GM12878 (cell line): ENCODE data around the gene LTC4S. TPM values are rescaled to one million over a fixed set of nuclear protein-coding genes. Genes with fewer than 3 reads are reported as not detected.

Experiments used
- ATAC-seq: fragments of 200-7000 bp; cut with Tn5 transposase; 3 replicates; pipeline ENCODE4 v1.9.1; 2020; ENCODE audit warnings: mild to moderate bottlenecking, moderate library complexity
- BruUV-seq: library from RNA; stranded (reverse); fragments of 400-500 nt; replicated peaks from 2 replicates; lab custom pipeline; 2021; lab: Mats Ljungman, UMichigan
- CTCF ChIA-PET: fragments of 300-600 bp; sonication (Branson Sonifier 250); formaldehyde crosslinking; extraction: SDS; loops from one replicate; lab custom pipeline; 2021; ENCODE audit warnings: inconsistent platforms; lab: Yijun Ruan, JAX
- POLR2A ChIA-PET: fragments of 350-600 bp; formaldehyde crosslinking; extraction: SDS; loops from one replicate; lab custom pipeline; 2021; ENCODE audit warnings: inconsistent platforms; lab: Charles Lee
- RAD21 ChIA-PET: fragments of 300-600 bp; sonication (Branson Sonifier 250); formaldehyde crosslinking; loops from one replicate; lab custom pipeline; 2023; ENCODE audit warnings: antibody characterized with exemption; ENCODE audit not compliant: unreplicated experiment; lab: Charles Lee
- SMC1A ChIA-PET: fragments of 300-600 bp; sonication (Branson Sonifier 250); formaldehyde crosslinking; loops from one replicate; lab custom pipeline; 2023; ENCODE audit not compliant: unreplicated experiment, uncharacterized antibody; lab: Charles Lee
- DNase-seq: peaks from one replicate; pipeline ENCODE4 v3.0.0-alpha.2; 2011; ENCODE audit warnings: low read depth, low spot score
- FAIRE-seq: peaks from 3 replicates; lab custom pipeline; 2011; peaks lifted over from hg19 to GRCh38; lab: Jason Lieb, UNC
- H2AFZ ChIP-seq: 2 replicates; pipeline ENCODE4 v1.6.0; 2011; ENCODE audit warnings: low read depth, low read length, control low read depth; ENCODE audit not compliant: control insufficient read depth
- H3K27ac ChIP-seq: 2 replicates; pipeline ENCODE4 v1.5.1; 2011; ENCODE audit warnings: control low read depth; ENCODE audit not compliant: control insufficient read depth, insufficient read depth
- H3K27me3 ChIP-seq, 2 experiments: replicated peaks in 1 of 2; 2 replicates each; pipeline versions ENCODE4 v1.6.0 to v1.6.1; 2011; ENCODE audit warnings: low read length in 1 of 2; ENCODE audit not compliant: control insufficient read depth in 2 of 2, insufficient read depth in 2 of 2
- H3K36me3 ChIP-seq, 2 experiments: 2 replicates each; pipeline ENCODE4 v1.5.1; 2011; ENCODE audit warnings: low read length in 1 of 2; ENCODE audit not compliant: control insufficient read depth in 2 of 2, insufficient read depth in 2 of 2
- H3K4me1 ChIP-seq: 2 replicates; pipeline ENCODE4 v1.6.1; 2011; ENCODE audit warnings: mild to moderate bottlenecking, low read length, moderate library complexity, mixed read lengths; ENCODE audit not compliant: control insufficient read depth, insufficient read depth
- H3K4me2 ChIP-seq: 2 replicates; pipeline ENCODE4 v1.6.0; 2011; ENCODE audit warnings: control low read depth; ENCODE audit not compliant: control insufficient read depth, insufficient read depth
- H3K4me3 ChIP-seq: fragments of 200-600 bp; sonication (generic); 2 replicates; pipeline ENCODE4 v1.5.1; 2016
- H3K79me2 ChIP-seq: 2 replicates; pipeline ENCODE4 v1.6.0; 2011; ENCODE audit warnings: low read length; ENCODE audit not compliant: control insufficient read depth, insufficient read depth
- H3K9ac ChIP-seq: 2 replicates; pipeline ENCODE4 v1.8.0; 2011; ENCODE audit warnings: low read length, control low read depth, mixed read lengths; ENCODE audit not compliant: control insufficient read depth, insufficient read depth
- H3K9me3 ChIP-seq: replicated peaks from 3 replicates; pipeline ENCODE4 v1.5.1; 2011; ENCODE audit warnings: mild to moderate bottlenecking, low read length; ENCODE audit not compliant: control insufficient read depth, insufficient read depth
- H4K20me1 ChIP-seq: 2 replicates; pipeline ENCODE4 v1.6.0; 2011; ENCODE audit not compliant: control insufficient read depth, insufficient read depth
- ATF2 ChIP-seq: IDR thresholded peaks from 2 replicates; pipeline ENCODE4 v1.6.1; 2012; ENCODE audit warnings: low read length, inconsistent platforms
- EED ChIP-seq: sonication (generic); IDR thresholded peaks from 2 replicates; pipeline ENCODE4 v1.6.1; 2016; ENCODE audit warnings: antibody characterized with exemption, low read depth
- ETV6 ChIP-seq, 2 experiments: fragments of 450-650 bp in 1 of 2; IDR thresholded peaks in 1 of 2; conservative IDR thresholded peaks in 1 of 2; 2 replicates each; pipeline ENCODE4 v1.6.1; 2014; ENCODE audit warnings: antibody characterized with exemption in 1 of 2, borderline replicate concordance in 1 of 2, low read depth in 1 of 2, mild to moderate bottlenecking in 1 of 2, moderate library complexity in 1 of 2
- HCFC1 ChIP-seq: fragments of 150-350 bp; IDR thresholded peaks from 2 replicates; pipeline ENCODE4 v1.6.1; 2014; ENCODE audit warnings: low read length
- IKZF1 ChIP-seq: fragments of 450-650 bp; conservative IDR thresholded peaks from 2 replicates; pipeline ENCODE4 v1.6.1; 2017; ENCODE audit warnings: antibody characterized with exemption, mild to moderate bottlenecking
- KAT2A ChIP-seq: conservative IDR thresholded peaks from 2 replicates; pipeline ENCODE4 v1.6.1; 2011; ENCODE audit warnings: low read depth, low read length; ENCODE audit not compliant: control insufficient read depth
- MEF2A ChIP-seq: IDR thresholded peaks from 2 replicates; pipeline ENCODE4 v1.6.1; 2011; ENCODE audit warnings: low read depth, mild to moderate bottlenecking, low read length, moderate library complexity; ENCODE audit not compliant: insufficient read depth
- NFYB ChIP-seq: IDR thresholded peaks from 2 replicates; pipeline ENCODE4 v1.6.1; 2011; ENCODE audit warnings: low read depth, mild to moderate bottlenecking, low read length, improper control_type of control experiment, moderate library complexity; ENCODE audit not compliant: insufficient read depth
- POLR2A ChIP-seq: IDR thresholded peaks from 2 replicates; pipeline ENCODE4 v1.6.1; 2011; ENCODE audit warnings: low read depth, mild to moderate bottlenecking, low read length
- RUNX3 ChIP-seq: IDR thresholded peaks from 2 replicates; pipeline ENCODE4 v1.6.1; 2012; ENCODE audit warnings: low read length, inconsistent platforms
- SMARCA5 ChIP-seq: fragments of 450-650 bp; IDR thresholded peaks from 2 replicates; pipeline ENCODE4 v1.6.1; 2017; ENCODE audit warnings: mild to moderate bottlenecking
- STAT3 ChIP-seq: IDR thresholded peaks from 2 replicates; pipeline ENCODE4 v1.6.1; 2011; ENCODE audit warnings: low read depth, low read length, improper control_type of control experiment
- ZNF217 ChIP-seq: fragments of 450-650 bp; IDR thresholded peaks from 2 replicates; pipeline ENCODE4 v1.6.1; 2017; ENCODE audit warnings: antibody characterized with exemption, mild to moderate bottlenecking
- WGBS: methylation state at CpG from one replicate; pipeline ENCODE4 v1.1.6; 2016; ENCODE audit warnings: low lambda C conversion rate; ENCODE audit not compliant: insufficient replicate concordance, insufficient coverage; ENCODE audit errors: missing lambda C conversion rate; 5-methylcytosine and 5-hydroxymethylcytosine counted together
- in situ Hi-C: fragments of 300-500 bp; cut with MboI; formaldehyde crosslinking; loops from 9 replicates; pipeline ENCODE4 v1.14.3; 2018; ENCODE audit warnings: mixed read lengths
- intact Hi-C: fragments of 100-400 bp; cut with micrococcal nuclease; formaldehyde crosslinking; loops from one replicate; pipeline ENCODE4 v1.14.2; 2022; ENCODE audit not compliant: unreplicated experiment
- polyA plus RNA-seq, 11 experiments: library from polyadenylated mRNA; depleted of rRNA in 4 of 11; unstranded in 6 of 11; stranded (reverse) in 5 of 11; fragments of >200 nt; fragmentation: Nextera tagmentation in 4 of 11; fragmentation: Illumina TruSeq in 1 of 11; extraction: Ambion mirVana in 4 of 11; extraction: Trizol in 1 of 11; gene quantifications; 1 replicate in 1 of 11; 2 replicates in 10 of 11; pipeline versions ENCODE4 v1.2.1 to v1.2.3, GENCODE V29; 2011 to 2016; ENCODE audit warnings: inconsistent platforms in 2 of 11, missing spikeins in 2 of 11, low read depth in 1 of 11
- total RNA-seq, 4 experiments: library from RNA; depleted of rRNA in 3 of 4; stranded (reverse); fragments of >200 nt in 3 of 4; fragmentation: Illumina TruSeq in 1 of 4; extraction: Trizol in 1 of 4; gene quantifications; 2 replicates each; pipeline versions ENCODE4 v1.2.1 to v1.2.3, GENCODE V29; 2013 to 2021
- TF ChIP-seq, protein P1 (sequence below): IDR thresholded peaks from 2 replicates; pipeline ENCODE4 v1.6.1; 2011; ENCODE audit warnings: low read depth, mild to moderate bottlenecking, low read length, moderate library complexity, borderline replicate concordance; ENCODE audit errors: extremely low read depth
- TF ChIP-seq, protein P2 (sequence below): IDR thresholded peaks from 2 replicates; pipeline ENCODE4 v1.6.1; 2012; ENCODE audit warnings: low read depth, low read length, improper control_type of control experiment
- TF ChIP-seq, protein P3 (sequence below): fragments of 450-650 bp; IDR thresholded peaks from 2 replicates; pipeline ENCODE4 v1.6.1; 2016; ENCODE audit warnings: mild to moderate bottlenecking

The LTC4S gene
- total and polyA plus RNA-seq, 10 of the 15 experiments (the other 5 are each of a cell fraction or from before 2014, with no cell fraction given): 0.78 to 3.6 (median 1.8) TPM; not detected in 5

- TF ChIP-seq, protein P1, sequence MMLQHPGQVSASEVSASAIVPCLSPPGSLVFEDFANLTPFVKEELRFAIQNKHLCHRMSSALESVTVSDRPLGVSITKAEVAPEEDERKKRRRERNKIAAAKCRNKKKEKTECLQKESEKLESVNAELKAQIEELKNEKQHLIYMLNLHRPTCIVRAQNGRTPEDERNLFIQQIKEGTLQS: no peak
- TF ChIP-seq, protein P2, sequence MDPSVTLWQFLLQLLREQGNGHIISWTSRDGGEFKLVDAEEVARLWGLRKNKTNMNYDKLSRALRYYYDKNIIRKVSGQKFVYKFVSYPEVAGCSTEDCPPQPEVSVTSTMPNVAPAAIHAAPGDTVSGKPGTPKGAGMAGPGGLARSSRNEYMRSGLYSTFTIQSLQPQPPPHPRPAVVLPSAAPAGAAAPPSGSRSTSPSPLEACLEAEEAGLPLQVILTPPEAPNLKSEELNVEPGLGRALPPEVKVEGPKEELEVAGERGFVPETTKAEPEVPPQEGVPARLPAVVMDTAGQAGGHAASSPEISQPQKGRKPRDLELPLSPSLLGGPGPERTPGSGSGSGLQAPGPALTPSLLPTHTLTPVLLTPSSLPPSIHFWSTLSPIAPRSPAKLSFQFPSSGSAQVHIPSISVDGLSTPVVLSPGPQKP: no peak
- TF ChIP-seq ETV6 (conservative IDR thresholded peaks at IDR 0.05 in 1 of 2, IDR thresholded peaks at IDR 0.05 in 1 of 2; ENCODE audit: borderline replicate concordance in 1 of 2, low read depth in 1 of 2): no peak
Measured at GRCh38 chr5:179758955-179759354, 34.8 kb upstream of the LTC4S start (continued).

DNA sequence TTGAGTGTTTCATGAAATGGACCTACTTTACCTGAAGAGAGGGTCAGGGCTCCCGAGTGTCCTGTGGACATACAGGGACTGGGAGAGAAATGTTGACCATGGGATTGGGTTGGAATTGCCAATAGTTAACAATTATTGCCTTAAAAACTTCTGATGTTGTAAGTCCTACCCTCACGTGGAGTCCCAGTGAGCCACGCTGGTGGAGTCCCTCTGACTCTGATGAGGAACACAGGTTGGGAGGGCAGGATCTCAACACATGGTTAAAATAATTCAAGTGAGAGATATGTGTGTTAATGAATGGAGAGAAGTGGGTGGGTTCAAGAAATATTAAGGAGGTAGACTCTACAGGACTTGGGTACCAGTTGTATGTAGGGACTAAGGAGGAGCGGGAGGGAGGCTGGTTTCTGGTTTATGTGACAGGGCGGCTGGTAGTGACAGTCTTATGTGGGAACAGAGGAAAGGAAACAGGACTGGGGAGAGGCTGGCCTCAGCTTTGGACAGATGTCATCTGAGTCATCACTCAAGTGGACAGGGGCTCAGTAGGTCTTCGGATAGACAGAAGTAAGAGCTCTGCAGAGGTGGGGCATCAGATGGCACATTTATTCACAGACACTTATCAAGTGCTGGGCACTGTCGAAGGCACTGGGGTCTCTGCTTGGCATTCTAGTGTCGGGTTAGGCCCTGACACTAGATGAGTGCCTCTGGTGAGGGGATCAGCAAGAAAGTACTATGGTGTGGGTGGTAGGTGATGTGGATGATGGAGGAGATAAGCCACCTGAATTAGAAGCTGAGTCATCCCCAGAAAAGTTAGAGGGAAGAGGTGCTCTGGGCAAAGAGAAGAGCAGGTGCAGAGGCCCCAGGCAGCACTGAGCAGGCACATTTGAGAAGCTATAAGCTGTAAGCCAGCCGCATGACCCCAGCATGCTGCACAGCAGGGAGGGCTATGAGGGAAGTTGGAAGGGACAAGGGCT lies 33.9 kb upstream of the LTC4S start:
- Histone ChIP-seq H4K20me1 (peaks cover 4% of the 10 kb centered on the region; the same call in 1 of the 2 replicates), H3K4me3 (no peak overlapping the region), H3K4me1 (peaks cover 30% of the 10 kb centered on the region), H3K27me3 (no peaks in the 10 kb centered on the region), H3K9ac (no peak overlapping the region; the same call in 1 of the 2 replicates), H3K27ac (peak overlapping the region; percentile 55), H3K79me2 (peaks cover 53% of the 10 kb centered on the region), H2AFZ (no peak overlapping the region), H3K36me3 (no peaks in the 10 kb centered on the region), H3K4me2 (peak overlapping the region; percentile 74), H3K9me3 (no peaks in the 10 kb centered on the region)
- 52% methylated on average over 9 of the region's 9 CpGs for WGBS
- peak; percentile 32 for DNase-seq
- ChIA-PET SMC1A (interaction anchor here (1.0 to 1.2 kb wide), 2 partner anchors 30 to 35 kb away, joined by 3 read pairs; no protein-coding TSS in a partner anchor), POLR2A (no interaction called here), CTCF (interaction anchor here (1.1 kb wide), 1 partner anchor 36 kb away, joined by 3 read pairs; no protein-coding TSS in a partner anchor), RAD21 (interaction anchor here (0.9 to 1.2 kb wide), 2 partner anchors 27 to 215 kb away, joined by 3 to 7 read pairs; partner anchors contain the start of gene MAML1)
- peak; percentile 58 for ATAC-seq
- in situ Hi-C loops: no loop called here
- intact Hi-C loops: loop anchor here (5.0 to 10.0 kb wide), 2 partner anchors 37 to 215 kb away; no protein-coding TSS in a partner anchor
- FAIRE-seq: peak; percentile 61
- no TSS peak for BruUV-seq
- TF ChIP-seq, protein P1: no peak
- TF ChIP-seq ATF2: no peak
- TF ChIP-seq IKZF1: 0 out of 2 replicates have a peak, but pooled peaks have one; percentile 15
- no peak for TF ChIP-seq STAT3
- TF ChIP-seq, protein P3, sequence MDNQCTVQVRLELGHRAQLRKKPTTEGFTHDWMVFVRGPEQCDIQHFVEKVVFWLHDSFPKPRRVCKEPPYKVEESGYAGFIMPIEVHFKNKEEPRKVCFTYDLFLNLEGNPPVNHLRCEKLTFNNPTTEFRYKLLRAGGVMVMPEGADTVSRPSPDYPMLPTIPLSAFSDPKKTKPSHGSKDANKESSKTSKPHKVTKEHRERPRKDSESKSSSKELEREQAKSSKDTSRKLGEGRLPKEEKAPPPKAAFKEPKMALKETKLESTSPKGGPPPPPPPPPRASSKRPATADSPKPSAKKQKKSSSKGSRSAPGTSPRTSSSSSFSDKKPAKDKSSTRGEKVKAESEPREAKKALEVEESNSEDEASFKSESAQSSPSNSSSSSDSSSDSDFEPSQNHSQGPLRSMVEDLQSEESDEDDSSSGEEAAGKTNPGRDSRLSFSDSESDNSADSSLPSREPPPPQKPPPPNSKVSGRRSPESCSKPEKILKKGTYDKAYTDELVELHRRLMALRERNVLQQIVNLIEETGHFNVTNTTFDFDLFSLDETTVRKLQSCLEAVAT: no peak
- no peak for TF ChIP-seq KAT2A
- no peak for TF ChIP-seq ZNF217
- peak; percentile 79 for TF ChIP-seq MEF2A
- TF ChIP-seq SMARCA5: no peak
- TF ChIP-seq EED: peak; percentile 63
- peak; percentile 31; the same call in 1 of the 2 replicates for TF ChIP-seq RUNX3
- no peak for TF ChIP-seq HCFC1
- no peak for TF ChIP-seq NFYB
- TF ChIP-seq POLR2A: no peak
